Measurements from ENCODE around the gene TMEM107.

TMEM107 gene

DNA sequence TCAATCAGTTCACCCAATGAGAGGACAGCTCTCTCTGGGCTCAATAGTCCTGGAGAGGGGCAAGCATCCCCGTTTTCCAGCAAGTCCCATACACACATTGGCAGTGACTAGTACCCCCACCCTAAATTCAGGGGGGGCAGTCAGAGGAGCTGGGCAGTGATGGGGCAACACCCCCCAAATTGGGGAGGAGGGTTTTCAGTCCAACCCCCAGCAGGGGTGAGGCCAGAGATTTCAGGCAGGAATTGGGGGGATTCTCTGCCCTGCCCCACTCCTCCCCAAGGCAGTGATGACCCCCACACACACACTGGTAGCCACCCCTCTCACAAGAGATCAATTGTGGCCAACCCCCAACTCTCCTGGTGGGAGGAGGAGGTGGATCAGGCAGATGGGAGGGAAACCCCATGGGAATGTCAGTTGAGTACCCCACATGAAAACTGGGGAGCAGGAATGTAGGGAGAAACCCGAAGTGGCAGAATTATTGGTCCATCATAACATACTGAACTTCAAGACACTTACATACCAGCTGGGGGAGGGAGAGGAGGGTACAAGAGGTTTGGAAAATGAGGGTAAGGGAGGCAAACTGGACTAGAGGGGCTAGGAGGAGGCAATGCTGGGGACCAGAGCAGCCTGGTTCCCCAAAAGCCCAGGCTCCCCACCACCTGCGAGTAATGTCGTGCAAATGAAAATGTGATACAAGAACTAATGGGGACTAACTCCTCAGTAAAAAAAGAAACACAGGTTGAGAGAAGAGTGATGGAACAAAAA is 16.5 kb downstream of the TMEM107 start:
- no peak for DNase-seq
- H3K27me3 ChIP-seq (replicated peaks): no peaks in the 10 kb centered on the region
- no peak overlapping the region for H3K27ac ChIP-seq
- H3K4me3 ChIP-seq (ENCODE audit: low read depth, low read length): no peak overlapping the region
- peaks cover 17% of the 10 kb centered on the region for H3K36me3 ChIP-seq (replicated peaks)
- in situ Hi-C loops (cut with HindIII; ENCODE audit: low pct_ligation_motif_present, low sequenced_read_pairs): no loop called here
- TF ChIP-seq, protein P1, sequence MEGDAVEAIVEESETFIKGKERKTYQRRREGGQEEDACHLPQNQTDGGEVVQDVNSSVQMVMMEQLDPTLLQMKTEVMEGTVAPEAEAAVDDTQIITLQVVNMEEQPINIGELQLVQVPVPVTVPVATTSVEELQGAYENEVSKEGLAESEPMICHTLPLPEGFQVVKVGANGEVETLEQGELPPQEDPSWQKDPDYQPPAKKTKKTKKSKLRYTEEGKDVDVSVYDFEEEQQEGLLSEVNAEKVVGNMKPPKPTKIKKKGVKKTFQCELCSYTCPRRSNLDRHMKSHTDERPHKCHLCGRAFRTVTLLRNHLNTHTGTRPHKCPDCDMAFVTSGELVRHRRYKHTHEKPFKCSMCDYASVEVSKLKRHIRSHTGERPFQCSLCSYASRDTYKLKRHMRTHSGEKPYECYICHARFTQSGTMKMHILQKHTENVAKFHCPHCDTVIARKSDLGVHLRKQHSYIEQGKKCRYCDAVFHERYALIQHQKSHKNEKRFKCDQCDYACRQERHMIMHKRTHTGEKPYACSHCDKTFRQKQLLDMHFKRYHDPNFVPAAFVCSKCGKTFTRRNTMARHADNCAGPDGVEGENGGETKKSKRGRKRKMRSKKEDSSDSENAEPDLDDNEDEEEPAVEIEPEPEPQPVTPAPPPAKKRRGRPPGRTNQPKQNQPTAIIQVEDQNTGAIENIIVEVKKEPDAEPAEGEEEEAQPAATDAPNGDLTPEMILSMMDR (IDR thresholded peaks at IDR 0.05; ENCODE audit: low read depth, low read length, missing control alignments): no peak

GRCh38 chr17:8159032-8159400 is 17.2 kb downstream of the TMEM107 start:
- DNase-seq: no peak
- in situ Hi-C loops (cut with HindIII; ENCODE audit: low pct_ligation_motif_present, low sequenced_read_pairs): no loop called here
- TF ChIP-seq, protein P1 (IDR thresholded peaks at IDR 0.05; ENCODE audit: low read depth, low read length, missing control alignments): no peak

DNA sequence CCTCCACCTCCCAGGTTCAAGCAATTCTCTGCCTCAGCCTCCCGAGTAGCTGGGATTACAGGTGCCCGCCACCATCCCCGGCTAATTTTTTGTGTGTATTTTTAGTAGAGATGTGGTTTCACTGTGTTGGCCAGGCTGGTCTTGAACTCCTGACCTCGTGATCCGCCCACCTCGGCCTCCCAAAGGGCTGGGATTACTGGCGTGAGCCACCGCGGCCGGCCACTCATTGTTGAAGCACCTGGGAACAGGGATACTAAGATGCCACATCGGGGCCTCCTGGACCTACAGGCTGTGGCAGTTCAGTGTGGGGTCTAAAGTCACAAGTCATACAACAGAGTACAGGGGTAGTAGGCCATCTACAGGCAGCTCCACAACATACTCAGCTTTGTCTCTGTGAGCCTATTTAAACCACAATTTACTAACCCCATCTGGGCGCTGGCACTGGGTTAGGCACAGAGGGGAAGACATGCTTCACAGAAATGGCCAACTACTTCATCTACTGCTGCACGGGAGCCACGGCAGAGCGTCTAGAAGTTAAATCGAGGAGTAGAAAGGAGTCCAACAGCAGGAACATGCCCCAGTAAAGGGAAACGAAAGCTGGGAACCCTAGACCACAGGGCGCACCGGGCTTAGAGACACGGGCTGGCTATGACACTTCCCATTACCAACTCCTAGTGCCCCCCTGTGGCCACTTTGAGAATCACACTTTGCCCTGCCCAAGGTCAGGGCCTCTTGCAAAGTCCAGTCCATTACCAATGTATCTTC is 17.7 kb downstream of the TMEM107 start:
- no peak overlapping the region for H3K4me3 ChIP-seq (ENCODE audit: low read depth, low read length)
- no peaks in the 10 kb centered on the region for H3K27me3 ChIP-seq (replicated peaks)
- H3K27ac ChIP-seq: peak overlapping the region; percentile 55
- peaks cover 17% of the 10 kb centered on the region for H3K36me3 ChIP-seq (replicated peaks)
- TF ChIP-seq, protein P1 (IDR thresholded peaks at IDR 0.05; ENCODE audit: low read depth, low read length, missing control alignments): peak; percentile 87
- in situ Hi-C loops (cut with HindIII; ENCODE audit: low pct_ligation_motif_present, low sequenced_read_pairs): no loop called here
- DNase-seq: peak; percentile 83

More at GRCh38 chr17:8159032-8159400, 17.2 kb downstream of the TMEM107 start:
- no peaks in the 10 kb centered on the region for H3K27me3 ChIP-seq (replicated peaks)
- H3K4me3 ChIP-seq (ENCODE audit: low read depth, low read length): no peak overlapping the region
- H3K36me3 ChIP-seq (replicated peaks): peaks cover 17% of the 10 kb centered on the region
- H3K27ac ChIP-seq: no peak overlapping the region

- DNase-seq: peak; percentile 100
- Histone ChIP-seq H3K27ac (peak overlapping the region; percentile 96), H3K36me3 (replicated peaks) (peaks cover 17% of the 10 kb centered on the region), H3K27me3 (replicated peaks) (no peaks in the 10 kb centered on the region), H3K4me3 (ENCODE audit: low read depth, low read length) (peak overlapping the region; percentile 77)
- TF ChIP-seq, protein P1 (IDR thresholded peaks at IDR 0.05; ENCODE audit: low read depth, low read length, missing control alignments): peak; percentile 30
- in situ Hi-C loops (cut with HindIII; ENCODE audit: low pct_ligation_motif_present, low sequenced_read_pairs): no loop called here
Measured at GRCh38 chr17:8156246-8156992, 19.8 kb downstream of the TMEM107 start.

GRCh38 chr17:8155996-8156245 is 20.3 kb downstream of the TMEM107 start:
- TF ChIP-seq, protein P1 (IDR thresholded peaks at IDR 0.05; ENCODE audit: low read depth, low read length, missing control alignments): no peak
- Histone ChIP-seq H3K27ac (peak overlapping the region; percentile 91), H3K27me3 (replicated peaks) (no peaks in the 10 kb centered on the region), H3K4me3 (ENCODE audit: low read depth, low read length) (peak overlapping the region; percentile 77), H3K36me3 (replicated peaks) (peaks cover 13% of the 10 kb centered on the region)
- in situ Hi-C loops (cut with HindIII; ENCODE audit: low pct_ligation_motif_present, low sequenced_read_pairs): no loop called here
- no peak for DNase-seq
